ENCODE measurements around the gene SENP3.

Gene SENP3

DNA sequence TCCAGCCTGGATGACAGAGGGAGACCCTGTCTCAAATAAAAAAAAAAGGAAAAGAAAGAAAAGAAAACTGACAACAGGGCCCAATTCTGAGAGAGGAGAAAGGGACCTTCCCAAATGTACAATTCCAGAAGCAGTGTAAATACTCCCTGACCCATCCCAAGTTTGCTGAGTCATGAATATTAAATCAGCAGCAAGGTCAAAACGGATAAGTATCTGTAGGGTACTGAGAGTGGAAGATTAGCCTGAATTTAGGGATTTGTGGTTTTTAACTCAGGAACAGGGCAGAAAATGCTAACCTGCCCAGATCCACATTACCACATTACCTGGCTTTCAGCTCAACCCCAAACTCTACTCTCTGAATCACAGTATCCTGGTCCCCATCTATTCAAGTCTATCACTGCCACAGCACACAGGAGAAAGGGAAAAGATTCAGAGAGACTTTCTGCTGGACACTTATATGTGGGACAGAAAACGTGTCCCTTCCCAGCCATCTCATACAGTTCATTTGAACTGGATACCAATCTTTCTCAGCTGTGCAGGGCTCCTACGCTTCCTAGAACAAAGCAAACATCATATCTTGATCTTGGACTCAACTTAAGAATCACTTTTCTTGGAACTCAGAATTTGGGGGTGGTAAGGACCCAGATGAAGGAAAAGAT lies 50.0 kb downstream of the SENP3 start:
- Histone ChIP-seq H3K4me1 (ENCODE audit: control insufficient read depth, insufficient read depth, low read length, unreplicated experiment) (peaks cover 23% of the 10 kb centered on the region), H3K27me3 (ENCODE audit: insufficient read depth, low read length) (no peaks in the 10 kb centered on the region), H3K79me2 (ENCODE audit: control insufficient read depth, insufficient read depth, low read length, unreplicated experiment) (peaks cover 56% of the 10 kb centered on the region), H2AFZ (ENCODE audit: low read length, unreplicated experiment) (no peak overlapping the region), H3K36me3 (ENCODE audit: insufficient read depth, low read length) (peaks cover 15% of the 10 kb centered on the region; the same call in 1 of the 2 replicates), H3K27ac (ENCODE audit: low read depth, low read length) (peak overlapping the region; percentile 38), H3K4me3 (ENCODE audit: low read depth, low read length) (peak overlapping the region; percentile 98)

DNA sequence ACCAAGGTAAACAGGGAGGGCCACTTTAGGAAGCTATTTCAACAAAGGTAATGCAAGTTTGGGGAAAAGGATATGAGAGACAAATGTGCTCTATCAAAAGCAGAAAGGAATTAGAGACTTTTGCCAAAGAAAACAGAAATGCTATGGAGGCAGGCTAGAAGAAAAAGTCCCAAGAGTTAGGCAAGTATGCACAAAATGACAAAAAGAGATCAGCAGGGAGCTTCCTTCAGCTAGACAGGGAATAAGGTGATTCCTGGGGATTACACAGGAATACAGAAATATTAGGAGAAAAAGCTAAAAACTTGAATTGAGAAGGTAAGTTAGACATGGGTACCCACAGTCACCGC lies 50.5 kb downstream of the SENP3 start:
- Histone ChIP-seq H2AFZ (ENCODE audit: low read length, unreplicated experiment) (no peak overlapping the region), H3K27me3 (ENCODE audit: insufficient read depth, low read length) (no peaks in the 10 kb centered on the region), H3K4me3 (ENCODE audit: low read depth, low read length) (peak overlapping the region; percentile 98), H3K4me1 (ENCODE audit: control insufficient read depth, insufficient read depth, low read length, unreplicated experiment) (peaks cover 23% of the 10 kb centered on the region), H3K36me3 (ENCODE audit: insufficient read depth, low read length) (peaks cover 15% of the 10 kb centered on the region; the same call in 1 of the 2 replicates), H3K27ac (ENCODE audit: low read depth, low read length) (peak overlapping the region; percentile 38), H3K79me2 (ENCODE audit: control insufficient read depth, insufficient read depth, low read length, unreplicated experiment) (peaks cover 56% of the 10 kb centered on the region)

DNA sequence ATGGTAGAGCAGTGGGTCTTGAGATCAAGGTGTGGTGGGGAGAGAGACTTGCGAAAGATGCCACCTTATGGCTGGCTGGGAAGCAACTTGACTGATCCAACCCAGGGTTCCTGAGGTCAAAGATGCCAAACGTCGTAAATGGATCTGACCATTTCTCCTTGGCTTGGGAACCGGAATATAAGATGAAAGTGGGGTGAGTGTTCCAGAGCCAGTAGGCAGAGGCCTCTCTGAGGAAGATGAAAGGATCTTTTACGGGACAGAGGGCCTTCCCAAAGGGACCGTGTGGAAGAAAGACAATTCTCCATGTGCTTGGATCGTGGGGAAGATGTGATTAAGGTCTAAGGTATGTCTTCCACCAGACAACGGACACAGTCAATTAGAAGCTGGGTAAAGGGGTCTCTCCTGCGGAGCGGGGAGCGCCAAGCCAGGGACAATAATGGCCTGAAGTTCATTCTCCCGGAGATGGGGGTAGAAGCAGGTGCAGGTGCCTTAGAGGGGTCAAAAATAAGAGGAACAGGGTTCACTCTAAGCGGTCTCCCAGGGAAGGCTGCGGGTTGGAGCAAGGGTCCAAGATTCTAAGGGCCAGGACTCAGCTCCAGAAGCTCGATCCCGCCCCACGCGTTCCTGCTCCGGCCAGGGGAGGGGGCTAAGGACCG lies 52.2 kb downstream of the SENP3 start:
- H3K27ac ChIP-seq (ENCODE audit: low read depth, low read length) = peak overlapping the region; percentile 48
- H3K4me3 ChIP-seq (ENCODE audit: low read depth, low read length) = peak overlapping the region; percentile 98
- peak overlapping the region; percentile 59 for H2AFZ ChIP-seq (ENCODE audit: low read length, unreplicated experiment)
- peaks cover 50% of the 10 kb centered on the region for H3K79me2 ChIP-seq (ENCODE audit: control insufficient read depth, insufficient read depth, low read length, unreplicated experiment)
- H3K4me1 ChIP-seq (ENCODE audit: control insufficient read depth, insufficient read depth, low read length, unreplicated experiment) = peaks cover 23% of the 10 kb centered on the region
- peaks cover 12% of the 10 kb centered on the region; the same call in 1 of the 2 replicates for H3K36me3 ChIP-seq (ENCODE audit: insufficient read depth, low read length)
- H3K27me3 ChIP-seq (ENCODE audit: insufficient read depth, low read length) = no peaks in the 10 kb centered on the region

DNA sequence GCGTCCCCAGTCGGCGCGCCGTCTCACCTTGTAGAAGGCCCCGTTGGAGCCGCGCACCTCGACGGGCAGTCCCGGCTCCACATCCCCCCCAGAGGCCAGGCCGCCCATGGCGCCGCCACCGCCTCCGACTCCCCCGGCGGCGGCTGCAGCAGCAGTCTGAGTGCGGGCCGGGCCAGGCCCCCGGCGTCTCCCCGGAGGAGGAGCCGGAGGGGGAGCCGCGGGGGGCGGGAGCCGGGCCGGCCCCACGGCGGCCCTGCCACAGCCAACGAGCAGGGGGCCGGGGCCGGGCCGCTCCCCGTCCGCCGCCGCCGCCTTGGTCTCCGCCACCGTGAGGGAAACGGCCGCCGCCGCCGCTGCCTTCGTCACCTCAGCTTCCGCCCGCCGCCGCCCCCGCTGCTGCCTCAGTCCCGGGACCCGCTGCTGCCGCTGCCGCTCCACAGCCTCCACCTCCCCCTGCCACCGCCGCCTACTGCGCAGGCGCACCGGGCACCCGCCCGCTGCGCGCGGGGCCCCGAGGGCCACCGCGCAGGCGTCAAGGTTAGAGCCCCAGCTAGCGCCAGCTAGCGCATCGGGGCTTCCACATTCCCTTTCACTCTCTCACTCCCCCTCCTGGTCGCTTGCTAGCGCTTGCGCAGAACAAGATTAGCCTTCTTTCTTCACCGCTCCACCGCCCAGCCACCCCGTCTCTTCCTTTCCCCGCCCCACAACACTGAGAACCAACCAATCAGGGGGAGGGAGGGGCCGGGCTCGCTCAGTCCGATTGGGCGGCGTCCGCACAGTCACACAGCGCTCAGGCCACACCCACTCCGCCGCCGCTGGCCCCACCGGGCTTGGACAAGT lies 52.9 kb downstream of the SENP3 start, which contains the start of gene FXR2:
Gene FXR2 (minus strand): TSS at position 473 of the 840 bp plus-strand sequence. CDS start 365 bp downstream, at position 108.
- no peaks in the 10 kb centered on the region for H3K27me3 ChIP-seq (ENCODE audit: insufficient read depth, low read length)
- H3K36me3 ChIP-seq (ENCODE audit: insufficient read depth, low read length) = peaks cover 12% of the 10 kb centered on the region; the same call in 1 of the 2 replicates
- H2AFZ ChIP-seq (ENCODE audit: low read length, unreplicated experiment) = peak within 1 kb of the TSS; percentile 88
- H3K79me2 ChIP-seq (ENCODE audit: control insufficient read depth, insufficient read depth, low read length, unreplicated experiment) = peaks cover 43% of the 10 kb centered on the region
- H3K27ac ChIP-seq (ENCODE audit: low read depth, low read length) = peak within 1 kb of the TSS; percentile 48
- H3K4me3 ChIP-seq (ENCODE audit: low read depth, low read length) = peak within 1 kb of the TSS; percentile 98
- peaks cover 23% of the 10 kb centered on the region for H3K4me1 ChIP-seq (ENCODE audit: control insufficient read depth, insufficient read depth, low read length, unreplicated experiment)

DNA sequence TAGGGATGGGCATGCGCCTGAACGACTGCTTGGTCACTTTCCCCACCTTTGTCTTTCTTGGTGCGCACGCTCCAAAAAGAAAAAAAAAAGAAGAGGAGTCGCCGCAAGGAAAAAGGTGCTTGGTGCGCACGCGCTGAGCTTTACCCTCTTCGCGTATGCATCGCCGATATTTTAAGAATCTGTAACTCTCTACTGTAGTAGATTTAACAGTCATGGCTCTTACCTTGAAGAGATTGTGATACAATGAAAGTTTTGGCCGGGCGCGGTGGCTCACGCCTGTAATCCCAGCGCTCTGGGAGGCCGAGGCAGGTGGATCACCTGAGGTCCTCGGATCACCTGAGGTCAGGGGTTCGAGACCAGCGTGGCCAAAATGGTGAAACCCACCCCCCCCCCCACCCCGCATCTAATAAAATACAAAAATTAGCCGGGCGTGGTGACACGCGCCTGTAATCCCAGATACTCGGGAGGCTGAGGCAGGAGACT lies 53.6 kb downstream of the SENP3 start:
- peaks cover 23% of the 10 kb centered on the region for H3K4me1 ChIP-seq (ENCODE audit: control insufficient read depth, insufficient read depth, low read length, unreplicated experiment)
- peaks cover 39% of the 10 kb centered on the region for H3K79me2 ChIP-seq (ENCODE audit: control insufficient read depth, insufficient read depth, low read length, unreplicated experiment)
- H3K27ac ChIP-seq (ENCODE audit: low read depth, low read length) = no peak overlapping the region
- H3K27me3 ChIP-seq (ENCODE audit: insufficient read depth, low read length) = no peaks in the 10 kb centered on the region
- peaks cover 12% of the 10 kb centered on the region; the same call in 1 of the 2 replicates for H3K36me3 ChIP-seq (ENCODE audit: insufficient read depth, low read length)
- peak overlapping the region; percentile 73 for H3K4me3 ChIP-seq (ENCODE audit: low read depth, low read length)
- H2AFZ ChIP-seq (ENCODE audit: low read length, unreplicated experiment) = peak overlapping the region; percentile 88

DNA sequence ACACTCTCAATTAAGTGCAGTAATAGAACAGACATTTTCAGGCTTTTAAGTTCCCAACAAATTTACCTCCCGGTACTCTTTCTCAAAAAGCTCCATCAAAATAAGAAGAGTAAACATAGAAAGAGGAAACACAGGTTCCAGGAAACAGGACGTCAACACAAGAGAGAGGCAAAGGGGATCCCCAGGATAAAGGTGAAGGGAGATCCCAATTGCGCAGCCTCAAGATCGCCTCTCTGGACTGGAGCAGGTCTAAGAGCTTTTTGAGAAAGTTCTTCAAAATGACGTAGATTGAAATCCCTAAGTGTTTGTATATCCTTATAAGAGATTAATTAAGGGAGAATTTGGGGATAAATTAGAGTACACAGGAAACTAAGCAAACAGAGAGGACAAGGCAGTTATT lies 56.9 kb downstream of the SENP3 start:
- Histone ChIP-seq H3K27me3 (ENCODE audit: insufficient read depth, low read length) (no peaks in the 10 kb centered on the region), H3K36me3 (ENCODE audit: insufficient read depth, low read length) (no peaks in the 10 kb centered on the region), H3K27ac (ENCODE audit: low read depth, low read length) (no peak overlapping the region), H2AFZ (ENCODE audit: low read length, unreplicated experiment) (no peak overlapping the region), H3K4me3 (ENCODE audit: low read depth, low read length) (no peak overlapping the region), H3K79me2 (ENCODE audit: control insufficient read depth, insufficient read depth, low read length, unreplicated experiment) (peaks cover 8% of the 10 kb centered on the region), H3K4me1 (ENCODE audit: control insufficient read depth, insufficient read depth, low read length, unreplicated experiment) (peaks cover 2% of the 10 kb centered on the region)

DNA sequence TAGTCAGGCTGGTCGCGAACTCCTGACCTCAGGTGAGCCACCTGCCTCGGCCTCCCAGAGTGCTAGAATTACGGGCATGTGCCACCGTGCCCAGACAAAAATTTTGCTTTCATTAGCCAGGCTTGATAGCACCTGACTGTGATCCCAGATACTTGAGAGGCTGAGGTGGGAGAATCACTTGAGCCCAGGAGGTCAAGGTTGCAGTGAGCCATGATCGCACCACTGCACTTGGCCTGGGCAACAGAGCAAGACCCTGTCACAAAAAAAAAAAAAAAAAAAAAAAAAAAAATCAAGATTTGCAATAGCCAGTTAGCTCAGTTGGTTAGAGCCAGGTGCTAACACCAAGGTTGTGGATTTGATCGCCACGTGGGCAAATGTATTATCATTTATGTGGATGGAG lies 59.1 kb downstream of the SENP3 start:
- Histone ChIP-seq H3K4me1 (ENCODE audit: control insufficient read depth, insufficient read depth, low read length, unreplicated experiment) (no peaks in the 10 kb centered on the region), H3K27me3 (ENCODE audit: insufficient read depth, low read length) (no peaks in the 10 kb centered on the region), H3K79me2 (ENCODE audit: control insufficient read depth, insufficient read depth, low read length, unreplicated experiment) (no peaks in the 10 kb centered on the region), H2AFZ (ENCODE audit: low read length, unreplicated experiment) (no peak overlapping the region), H3K27ac (ENCODE audit: low read depth, low read length) (no peak overlapping the region), H3K36me3 (ENCODE audit: insufficient read depth, low read length) (no peaks in the 10 kb centered on the region), H3K4me3 (ENCODE audit: low read depth, low read length) (no peak overlapping the region)
